C4-2B (cell line): ENCODE results near the gene INAFM2.

Experiments used
- ZFX ChIP-seq: fragments of 450-650 bp; IDR thresholded peaks from 2 replicates; pipeline ENCODE4 v1.6.1; 2017
- TF ChIP-seq, protein P1 (sequence below): fragments of 450-650 bp; conservative IDR thresholded peaks from 2 replicates; pipeline ENCODE4 v1.5.1; 2017; ENCODE audit warnings: mild to moderate bottlenecking

DNA sequence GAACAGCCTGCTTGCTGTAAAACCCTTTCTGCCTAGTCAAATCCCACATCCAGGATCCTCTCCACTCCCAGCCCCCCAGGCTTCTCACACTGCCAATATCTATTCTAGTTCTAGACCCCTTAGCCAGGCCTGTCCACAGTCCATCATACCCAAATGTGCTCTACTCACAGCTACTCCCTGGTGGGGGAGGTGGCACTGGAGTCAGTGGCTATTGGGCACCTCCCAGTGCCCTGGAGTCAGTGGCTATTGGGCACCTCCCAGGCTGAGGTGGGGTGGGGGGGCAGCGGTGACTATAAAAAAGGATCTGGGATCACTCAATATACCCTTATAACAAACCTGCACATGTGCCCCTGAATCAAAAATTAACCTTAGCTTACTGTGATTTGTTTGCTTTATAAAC is 33.8 kb downstream of the INAFM2 start:
- TF ChIP-seq, protein P1, sequence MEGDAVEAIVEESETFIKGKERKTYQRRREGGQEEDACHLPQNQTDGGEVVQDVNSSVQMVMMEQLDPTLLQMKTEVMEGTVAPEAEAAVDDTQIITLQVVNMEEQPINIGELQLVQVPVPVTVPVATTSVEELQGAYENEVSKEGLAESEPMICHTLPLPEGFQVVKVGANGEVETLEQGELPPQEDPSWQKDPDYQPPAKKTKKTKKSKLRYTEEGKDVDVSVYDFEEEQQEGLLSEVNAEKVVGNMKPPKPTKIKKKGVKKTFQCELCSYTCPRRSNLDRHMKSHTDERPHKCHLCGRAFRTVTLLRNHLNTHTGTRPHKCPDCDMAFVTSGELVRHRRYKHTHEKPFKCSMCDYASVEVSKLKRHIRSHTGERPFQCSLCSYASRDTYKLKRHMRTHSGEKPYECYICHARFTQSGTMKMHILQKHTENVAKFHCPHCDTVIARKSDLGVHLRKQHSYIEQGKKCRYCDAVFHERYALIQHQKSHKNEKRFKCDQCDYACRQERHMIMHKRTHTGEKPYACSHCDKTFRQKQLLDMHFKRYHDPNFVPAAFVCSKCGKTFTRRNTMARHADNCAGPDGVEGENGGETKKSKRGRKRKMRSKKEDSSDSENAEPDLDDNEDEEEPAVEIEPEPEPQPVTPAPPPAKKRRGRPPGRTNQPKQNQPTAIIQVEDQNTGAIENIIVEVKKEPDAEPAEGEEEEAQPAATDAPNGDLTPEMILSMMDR, result no peak
- no peak for TF ChIP-seq ZFX
